Suppressor macrophage treated with lipopolysaccharide for 4 hours (primary cell): ENCODE measurements around the gene VHLL.

Experiments
- DNase-seq: peaks from one replicate; pipeline ENCODE4 v3.0.0-alpha.2; 2020

Gene VHLL

DNA sequence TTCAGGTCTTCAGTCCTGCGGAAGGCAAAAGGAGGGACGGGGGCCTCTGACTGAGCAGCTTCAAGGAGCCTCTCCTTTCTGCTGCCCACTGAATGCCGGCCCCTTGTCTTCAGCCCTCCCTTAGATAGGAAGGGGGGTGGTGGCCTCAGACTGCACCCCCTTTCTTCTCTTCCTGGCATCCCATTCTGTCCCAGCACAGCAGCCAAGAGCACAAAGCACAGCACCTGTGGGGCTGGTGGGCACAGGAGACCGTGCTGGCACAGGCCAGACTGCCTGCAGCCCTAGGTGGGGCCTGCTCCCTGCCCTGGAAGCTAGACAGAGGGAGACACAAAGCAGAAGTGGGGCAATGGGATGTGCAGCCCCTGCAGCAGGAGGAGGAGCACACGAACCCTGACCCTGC is 49.5 kb downstream of the VHLL start:
- no peak for DNase-seq
